H9 (cell line): ENCODE data around the gene XXYLT1. TPM values are rescaled to one million over a fixed set of nuclear protein-coding genes. Genes with fewer than 3 reads are reported as not detected.

Source experiments
- DNase-seq: peaks from one replicate; pipeline ENCODE4 v3.0.0-alpha.2; 2017
- H2AFZ ChIP-seq: one replicate; pipeline ENCODE4 v1.6.1; 2013; ENCODE audit warnings: mild to moderate bottlenecking, low read length, control low read depth, moderate library complexity
- H2AK5ac ChIP-seq: 2 replicates; pipeline ENCODE4 v1.6.1; 2013; ENCODE audit warnings: low read length, control low read depth, mixed read lengths; ENCODE audit not compliant: insufficient read length
- H2BK120ac ChIP-seq: one replicate; pipeline ENCODE4 v1.6.1; 2013; ENCODE audit warnings: low read depth, mild to moderate bottlenecking, low read length, control low read depth, inconsistent platforms; ENCODE audit not compliant: poor library complexity, severe bottlenecking
- H2BK12ac ChIP-seq: 2 replicates; pipeline ENCODE4 v1.6.1; 2013; ENCODE audit warnings: low read length, control low read depth, mixed read lengths, low read depth; ENCODE audit not compliant: insufficient read length
- H2BK15ac ChIP-seq: 2 replicates; pipeline ENCODE4 v1.6.1; 2013; ENCODE audit warnings: low read depth, low read length, control low read depth
- H2BK20ac ChIP-seq: one replicate; pipeline ENCODE4 v1.6.1; 2013; ENCODE audit warnings: low read depth, mild to moderate bottlenecking, low read length, control low read depth, inconsistent platforms; ENCODE audit not compliant: poor library complexity, severe bottlenecking
- H2BK5ac ChIP-seq: 2 replicates; pipeline ENCODE4 v1.6.1; 2013; ENCODE audit warnings: low read length, control low read depth, mixed read lengths; ENCODE audit not compliant: insufficient read length
- H3K14ac ChIP-seq: 2 replicates; pipeline ENCODE4 v1.6.1; 2013; ENCODE audit warnings: low read length, control low read depth; ENCODE audit not compliant: insufficient read depth
- H3K18ac ChIP-seq: 2 replicates; pipeline ENCODE4 v1.6.1; 2013; ENCODE audit warnings: low read depth, mild to moderate bottlenecking, mixed read lengths, low read length, control low read depth; ENCODE audit not compliant: insufficient read length
- H3K23ac ChIP-seq: 2 replicates; pipeline ENCODE4 v1.6.1; 2013; ENCODE audit warnings: low read length, control low read depth, mixed read lengths, low read depth; ENCODE audit not compliant: insufficient read length
- H3K23me2 ChIP-seq: 2 replicates; pipeline ENCODE4 v1.6.1; 2013; ENCODE audit warnings: low read depth, mild to moderate bottlenecking, mixed read lengths, low read length, control low read depth; ENCODE audit not compliant: insufficient read length, poor library complexity, severe bottlenecking
- H3K27ac ChIP-seq: 2 replicates; pipeline ENCODE4 v1.5.1; 2013; ENCODE audit warnings: low read length, control low read depth, mixed read lengths, low read depth; ENCODE audit not compliant: insufficient read length
- H3K27me3 ChIP-seq: 2 replicates; pipeline ENCODE4 v1.6.1; 2013; ENCODE audit warnings: low read length, control low read depth, inconsistent platforms; ENCODE audit not compliant: insufficient read depth
- H3K4ac ChIP-seq: 2 replicates; pipeline ENCODE4 v1.6.1; 2013; ENCODE audit warnings: low read depth, mild to moderate bottlenecking, control low read depth, inconsistent platforms, low read length, moderate library complexity
- H3K4me1 ChIP-seq: 2 replicates; pipeline ENCODE4 v1.6.1; 2013; ENCODE audit warnings: low read length, control low read depth, inconsistent platforms; ENCODE audit not compliant: insufficient read depth
- H3K4me2 ChIP-seq: 2 replicates; pipeline ENCODE4 v1.6.1; 2013; ENCODE audit warnings: low read length, control low read depth, mixed read lengths; ENCODE audit not compliant: insufficient read length, insufficient read depth
- H3K56ac ChIP-seq: 2 replicates; pipeline ENCODE4 v1.6.1; 2013; ENCODE audit warnings: low read depth, mild to moderate bottlenecking, mixed read lengths, low read length, control low read depth; ENCODE audit not compliant: insufficient read length
- H3K79me1 ChIP-seq: 2 replicates; pipeline ENCODE4 v1.6.1; 2013; ENCODE audit warnings: low read depth, mild to moderate bottlenecking, moderate library complexity, low read length, control low read depth, inconsistent platforms; ENCODE audit not compliant: insufficient read depth, poor library complexity, severe bottlenecking
- H3K79me2 ChIP-seq: 2 replicates; pipeline ENCODE4 v1.6.1; 2013; ENCODE audit warnings: low read length, control low read depth, inconsistent platforms; ENCODE audit not compliant: insufficient read depth
- H3K9ac ChIP-seq: 2 replicates; pipeline ENCODE4 v1.6.1; 2013; ENCODE audit warnings: low read length, control low read depth, mixed read lengths; ENCODE audit not compliant: insufficient read length; ENCODE audit errors: extremely low read depth
- H3K9me3 ChIP-seq: one replicate; pipeline ENCODE4 v1.6.1; 2013; ENCODE audit warnings: low read depth, low read length, inconsistent platforms; ENCODE audit not compliant: control insufficient read depth
- H3T11ph ChIP-seq: one replicate; pipeline ENCODE4 v1.6.1; 2013; ENCODE audit warnings: mild to moderate bottlenecking, low read length, control low read depth, inconsistent platforms
- H4K20me1 ChIP-seq: one replicate; pipeline ENCODE4 v1.6.1; 2013; ENCODE audit not compliant: control insufficient read depth, insufficient read length, insufficient read depth
- H4K5ac ChIP-seq: 2 replicates; pipeline ENCODE4 v1.6.1; 2013; ENCODE audit warnings: low read depth, mild to moderate bottlenecking, mixed read lengths, low read length, control low read depth; ENCODE audit not compliant: insufficient read length
- H4K8ac ChIP-seq: replicated peaks from 2 replicates; pipeline ENCODE4 v1.6.1; 2013; ENCODE audit warnings: low read length, control low read depth, mixed read lengths, low read depth; ENCODE audit not compliant: insufficient read length
- H4K91ac ChIP-seq: 2 replicates; pipeline ENCODE4 v1.6.1; 2013; ENCODE audit warnings: low read depth, mild to moderate bottlenecking, moderate library complexity, mixed read lengths, low read length, control low read depth; ENCODE audit not compliant: insufficient read length
- H3K27ac Mint-ChIP-seq, 3 experiments: 2 replicates in 2 of 3; 3 replicates in 1 of 3; pipeline ENCODE4 v1.8.0; 2020 to 2021; ENCODE audit warnings: mixed read lengths in 3 of 3, mild to moderate bottlenecking in 1 of 3, moderate library complexity in 1 of 3
- H3K27me3 Mint-ChIP-seq: 2 replicates; pipeline ENCODE4 v1.8.0; 2021; ENCODE audit warnings: low read depth, mild to moderate bottlenecking, moderate library complexity, mixed read lengths
- H3K36me3 Mint-ChIP-seq, 3 experiments: 2 replicates in 2 of 3; 3 replicates in 1 of 3; pipeline ENCODE4 v1.8.0; 2020 to 2021; ENCODE audit warnings: low read depth in 3 of 3, mixed read lengths in 3 of 3; ENCODE audit not compliant: insufficient read depth in 1 of 3
- H3K4me1 Mint-ChIP-seq, 2 experiments: 2 replicates each; pipeline ENCODE4 v1.8.0; 2020; ENCODE audit warnings: mixed read lengths in 2 of 2
- H3K4me3 Mint-ChIP-seq, 2 experiments: 2 replicates in 1 of 2; 3 replicates in 1 of 2; pipeline ENCODE4 v1.8.0; 2020 to 2021; ENCODE audit warnings: mild to moderate bottlenecking in 2 of 2, mixed read lengths in 2 of 2, moderate library complexity in 1 of 2
- H3K9me3 Mint-ChIP-seq, 2 experiments: 2 replicates in 1 of 2; 3 replicates in 1 of 2; pipeline ENCODE4 v1.8.0; 2020; ENCODE audit warnings: mild to moderate bottlenecking in 2 of 2, mixed read lengths in 2 of 2, moderate library complexity in 1 of 2
- CTCF ChIP-seq: fragments of 200-600 bp; sonication (generic); conservative IDR thresholded peaks from 3 replicates; pipeline ENCODE4 v1.8.0; 2021; ENCODE audit warnings: antibody characterized with exemption, mild to moderate bottlenecking
- WGBS: extraction: QIAGEN DNeasy Blood & Tissue Kit; methylation state at CpG from one replicate; pipeline ENCODE4 v1.1.7; 2013; ENCODE audit warnings: missing lambda C conversion rate, low lambda C conversion rate, mixed read lengths; ENCODE audit not compliant: insufficient read length; ENCODE audit errors: extremely low coverage; 5-methylcytosine and 5-hydroxymethylcytosine counted together
- total RNA-seq: library from RNA; stranded (reverse); gene quantifications from 2 replicates; pipeline ENCODE4 v1.2.1, GENCODE V29; 2021

XXYLT1 gene
- total RNA-seq, 1 experiment from 2014 or later, result 22.7 TPM

GRCh38 chr3:195168009-195168762 is 102.8 kb downstream of the XXYLT1 start:
- Histone ChIP-seq H2BK12ac (no peak overlapping the region), H3K9me3 (no peaks in the 10 kb centered on the region), H4K8ac (no peak overlapping the region), H3K18ac (no peak overlapping the region), H3K23me2 (no peaks in the 10 kb centered on the region), H3K23ac (no peak overlapping the region), H3K4me2 (no peak overlapping the region), H2AK5ac (no peak overlapping the region), H2BK20ac (no peak overlapping the region), H3K4me1 (peaks cover 2% of the 10 kb centered on the region; the same call in 1 of the 2 replicates), H3K79me2 (0 out of 2 replicates have a peak, but pooled peaks cover 5% of the 10 kb centered on the region), H2AFZ (no peak overlapping the region), H2BK5ac (no peak overlapping the region), H3K27ac (no peak overlapping the region), H4K91ac (no peak overlapping the region), H4K5ac (no peak overlapping the region), H2BK120ac (no peak overlapping the region), H3K79me1 (no peaks in the 10 kb centered on the region), H4K20me1 (peaks cover 3% of the 10 kb centered on the region), H3T11ph (no peak overlapping the region), H2BK15ac (no peak overlapping the region), H3K27me3 (no peaks in the 10 kb centered on the region), H3K4ac (no peak overlapping the region), H3K14ac (no peak overlapping the region), H3K56ac (no peak overlapping the region), H3K9ac (no peak overlapping the region)
- no peak for TF ChIP-seq CTCF
- DNase-seq, result no peak
- peaks cover 9 to 10% of the 10 kb centered on the region in 2 experiments for H3K4me1 Mint-ChIP-seq
- no peaks in the 10 kb centered on the region for H3K27me3 Mint-ChIP-seq
- H3K27ac Mint-ChIP-seq, result peak overlapping the region in 2 of 3 experiments; percentile 61 to 72; a peak in 3 of 7 replicates
- WGBS, result no CpG with 5 or more reads among the region's 6 CpGs
- H3K36me3 Mint-ChIP-seq, result no peaks in the 10 kb centered on the region; a peak in 1 of 7 replicates
- H3K4me3 Mint-ChIP-seq, result no peak overlapping the region
- no peaks in the 10 kb centered on the region for H3K9me3 Mint-ChIP-seq
